ENCODE data around the gene ALDOB. TPM values are rescaled to one million over a fixed set of nuclear protein-coding genes. Genes with fewer than 3 reads are reported as not detected.

The ALDOB gene
- total and polyA plus RNA-seq, 2 donors from 2014 or later: 11.0 to 4,265 TPM

DNA sequence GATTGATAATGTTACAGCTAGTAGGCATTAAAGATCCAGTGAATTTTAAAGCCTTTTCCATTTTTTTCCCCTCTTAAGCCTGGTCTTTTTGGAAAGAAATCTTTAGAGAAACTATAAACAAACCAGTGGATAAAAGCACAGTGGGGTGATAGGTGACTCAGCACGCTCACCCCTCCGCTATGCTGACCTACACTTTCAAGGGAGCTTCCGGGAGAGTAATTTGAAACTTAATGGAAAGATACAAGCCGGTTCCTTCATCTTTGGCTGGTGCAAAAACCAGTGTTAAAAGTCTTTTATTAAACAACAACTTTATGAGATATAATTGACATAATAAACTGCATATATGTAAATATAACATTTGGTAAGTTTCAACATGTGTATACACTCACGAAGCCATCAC lies 27.0 kb upstream of the ALDOB start:
- H3K9ac ChIP-seq (ENCODE audit: low read length in 3 of 3): no peak overlapping the region
- no peaks in the 10 kb centered on the region for H3K36me3 ChIP-seq (ENCODE audit: control insufficient read depth in 2 of 3, insufficient read depth in 3 of 3, low read length in 3 of 3)
- intact Hi-C loops (cut with DNase I): loop anchor here (5.0 kb wide), 1 partner anchor 65 kb away; no protein-coding TSS in a partner anchor
- FAIRE-seq (no peak), DNase-seq (peak in 2 of 5 donors; percentile 33 to 37)
- H3K4me3 ChIP-seq (ENCODE audit: low read length in 3 of 3): no peak overlapping the region
- H3K27me3 ChIP-seq (ENCODE audit: control insufficient read depth, insufficient read depth, low read length): no peaks in the 10 kb centered on the region
- no peaks in the 10 kb centered on the region for H3K4me1 ChIP-seq (ENCODE audit: control insufficient read depth in 2 of 3, insufficient read depth in 2 of 3, low read depth in 1 of 3, low read length in 3 of 3)
- TF ChIP-seq, protein P1, sequence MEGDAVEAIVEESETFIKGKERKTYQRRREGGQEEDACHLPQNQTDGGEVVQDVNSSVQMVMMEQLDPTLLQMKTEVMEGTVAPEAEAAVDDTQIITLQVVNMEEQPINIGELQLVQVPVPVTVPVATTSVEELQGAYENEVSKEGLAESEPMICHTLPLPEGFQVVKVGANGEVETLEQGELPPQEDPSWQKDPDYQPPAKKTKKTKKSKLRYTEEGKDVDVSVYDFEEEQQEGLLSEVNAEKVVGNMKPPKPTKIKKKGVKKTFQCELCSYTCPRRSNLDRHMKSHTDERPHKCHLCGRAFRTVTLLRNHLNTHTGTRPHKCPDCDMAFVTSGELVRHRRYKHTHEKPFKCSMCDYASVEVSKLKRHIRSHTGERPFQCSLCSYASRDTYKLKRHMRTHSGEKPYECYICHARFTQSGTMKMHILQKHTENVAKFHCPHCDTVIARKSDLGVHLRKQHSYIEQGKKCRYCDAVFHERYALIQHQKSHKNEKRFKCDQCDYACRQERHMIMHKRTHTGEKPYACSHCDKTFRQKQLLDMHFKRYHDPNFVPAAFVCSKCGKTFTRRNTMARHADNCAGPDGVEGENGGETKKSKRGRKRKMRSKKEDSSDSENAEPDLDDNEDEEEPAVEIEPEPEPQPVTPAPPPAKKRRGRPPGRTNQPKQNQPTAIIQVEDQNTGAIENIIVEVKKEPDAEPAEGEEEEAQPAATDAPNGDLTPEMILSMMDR (IDR thresholded peaks at IDR 0.05; ENCODE audit: borderline replicate concordance, extremely low read depth, insufficient read depth): no peak
- no peaks in the 10 kb centered on the region for H3K9me3 ChIP-seq (ENCODE audit: control insufficient read depth in 2 of 3, insufficient read depth in 1 of 3, low read length in 3 of 3)
- no peak overlapping the region for H3K27ac ChIP-seq (ENCODE audit: low read depth in 2 of 2, low read length in 2 of 2)

DNA sequence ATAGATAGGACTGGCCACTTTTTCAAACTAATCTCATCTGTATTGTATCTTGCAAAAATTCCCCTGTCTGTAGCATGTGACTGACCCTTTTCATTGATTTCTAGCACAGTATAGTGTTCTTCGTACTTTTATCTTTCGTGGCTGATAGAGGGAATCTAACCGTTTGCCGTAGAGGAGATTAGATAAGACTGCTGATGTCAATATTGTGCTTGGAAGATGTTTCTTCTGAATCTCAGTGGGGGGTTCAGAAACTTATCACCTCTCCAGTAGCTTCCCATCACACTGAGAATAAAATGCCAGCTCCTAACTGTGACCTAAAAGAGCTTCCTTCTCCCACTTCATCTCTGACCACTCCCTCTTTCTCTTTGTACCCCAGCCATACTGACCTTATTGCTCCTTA lies 25.4 kb upstream of the ALDOB start:
- Histone ChIP-seq H3K9ac (ENCODE audit: low read length in 3 of 3) (no peak overlapping the region), H3K27me3 (ENCODE audit: control insufficient read depth, insufficient read depth, low read length) (no peaks in the 10 kb centered on the region), H3K9me3 (ENCODE audit: control insufficient read depth in 2 of 3, insufficient read depth in 1 of 3, low read length in 3 of 3) (no peaks in the 10 kb centered on the region), H3K27ac (ENCODE audit: low read depth in 2 of 2, low read length in 2 of 2) (no peak overlapping the region), H3K4me1 (ENCODE audit: control insufficient read depth in 2 of 3, insufficient read depth in 2 of 3, low read depth in 1 of 3, low read length in 3 of 3) (no peaks in the 10 kb centered on the region), H3K36me3 (ENCODE audit: control insufficient read depth in 2 of 3, insufficient read depth in 3 of 3, low read length in 3 of 3) (no peaks in the 10 kb centered on the region), H3K4me3 (ENCODE audit: low read length in 3 of 3) (no peak overlapping the region)
- FAIRE-seq (no peak), DNase-seq (no peak)
- intact Hi-C loops (cut with DNase I): loop anchor here (5.0 kb wide), 1 partner anchor 66 kb away; no protein-coding TSS in a partner anchor
- TF ChIP-seq, protein P1 (IDR thresholded peaks at IDR 0.05; ENCODE audit: borderline replicate concordance, extremely low read depth, insufficient read depth): no peak

DNA sequence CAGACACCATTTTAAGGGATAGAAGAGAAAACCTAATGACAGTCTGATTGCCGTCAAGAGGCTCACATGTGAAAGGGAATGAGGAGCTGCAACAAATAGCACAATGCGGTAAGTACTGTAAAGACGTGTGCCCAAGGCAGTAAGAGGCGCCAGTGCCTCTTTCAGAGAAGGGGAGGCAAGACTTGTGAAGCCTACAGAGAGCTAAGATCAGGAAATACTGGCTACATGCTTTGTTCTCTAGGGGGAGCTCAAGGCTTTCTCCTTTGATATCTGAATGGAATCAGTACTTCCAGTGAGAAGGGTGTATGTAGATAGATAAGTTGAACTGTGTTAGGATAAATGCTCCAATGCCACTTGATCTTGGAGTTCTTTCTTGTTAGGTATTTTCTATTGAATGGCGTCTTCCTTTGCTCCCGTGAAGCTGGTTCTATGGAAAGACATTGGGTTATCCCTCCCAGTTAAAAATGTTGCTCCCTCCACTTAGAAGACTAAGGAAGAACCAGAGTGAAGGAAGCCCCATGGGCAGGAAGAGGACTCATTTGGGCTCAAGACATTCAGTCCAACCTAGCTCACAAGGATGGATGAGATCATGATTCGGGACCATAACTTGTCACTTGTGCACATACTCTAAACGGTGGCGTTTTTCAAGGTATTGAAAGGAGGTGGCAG lies 23.5 kb upstream of the ALDOB start:
- intact Hi-C loops (cut with DNase I): no loop called here
- Histone ChIP-seq H3K36me3 (ENCODE audit: control insufficient read depth in 2 of 3, insufficient read depth in 3 of 3, low read length in 3 of 3) (no peaks in the 10 kb centered on the region), H3K9ac (ENCODE audit: low read length in 3 of 3) (no peak overlapping the region), H3K4me3 (ENCODE audit: low read length in 3 of 3) (no peak overlapping the region), H3K9me3 (ENCODE audit: control insufficient read depth in 2 of 3, insufficient read depth in 1 of 3, low read length in 3 of 3) (no peaks in the 10 kb centered on the region), H3K27ac (ENCODE audit: low read depth in 2 of 2, low read length in 2 of 2) (no peak overlapping the region), H3K4me1 (ENCODE audit: control insufficient read depth in 2 of 3, insufficient read depth in 2 of 3, low read depth in 1 of 3, low read length in 3 of 3) (no peaks in the 10 kb centered on the region), H3K27me3 (ENCODE audit: control insufficient read depth, insufficient read depth, low read length) (no peaks in the 10 kb centered on the region)
- FAIRE-seq (peak; percentile 67), DNase-seq (peak in 3 of 5 donors; percentile 36 to 89 (median 80))
- TF ChIP-seq, protein P1 (IDR thresholded peaks at IDR 0.05; ENCODE audit: borderline replicate concordance, extremely low read depth, insufficient read depth): peak; percentile 73

Data from kidney (tissue), 14 donors.